ENCODE measurements around the gene MPV17L2.

MPV17L2 gene

GRCh38 chr19:18202778-18203407, 9.9 kb downstream of the MPV17L2 start:
- no peaks in the 10 kb centered on the region for H3K9me3 ChIP-seq (ENCODE audit: insufficient read depth, low read depth, low read length)
- TF ChIP-seq EZH2phosphoT487 (IDR thresholded peaks at IDR 0.05; ENCODE audit: borderline replicate concordance) (no peak), CTCF (conservative IDR thresholded peaks at IDR 0.05; ENCODE audit: low read length) (peak; percentile 64)
- no peaks in the 10 kb centered on the region; the same call in 1 of the 2 replicates for H3F3A ChIP-seq (ENCODE audit: low read depth)
- no peaks in the 10 kb centered on the region for H3K27me3 ChIP-seq (ENCODE audit: insufficient read depth, low read length, poor library complexity, severe bottlenecking)
- no peaks in the 10 kb centered on the region for H3K36me3 ChIP-seq (ENCODE audit: insufficient read depth, low read length)
- H3K4me2 ChIP-seq (ENCODE audit: low read depth, low read length, poor library complexity, severe bottlenecking) = peak overlapping the region; percentile 88
- peak overlapping the region; percentile 39 for H2AFZ ChIP-seq (ENCODE audit: low read length)
- H3K9ac ChIP-seq (ENCODE audit: low read depth, low read length, poor library complexity, severe bottlenecking) = peak overlapping the region; percentile 57
- no peaks in the 10 kb centered on the region for H3K9me2 ChIP-seq (replicated peaks; ENCODE audit: low read depth, low read length)
- no peaks in the 10 kb centered on the region for H4K20me1 ChIP-seq (ENCODE audit: insufficient read depth, low read length, poor library complexity, severe bottlenecking)
- H3K4me3 ChIP-seq (ENCODE audit: low read length, poor library complexity, severe bottlenecking) = peak overlapping the region; percentile 77
- H3K4me1 ChIP-seq (ENCODE audit: insufficient read depth, low read length, poor library complexity, severe bottlenecking) = peaks cover 12% of the 10 kb centered on the region
- no peaks in the 10 kb centered on the region; the same call in 1 of the 2 replicates for H3K79me2 ChIP-seq (ENCODE audit: insufficient read depth, low read length)

GRCh38 chr19:18203408-18203862, 10.4 kb downstream of the MPV17L2 start:
- Histone ChIP-seq H3K36me3 (ENCODE audit: insufficient read depth, low read length) (no peaks in the 10 kb centered on the region), H3K4me3 (ENCODE audit: low read length, poor library complexity, severe bottlenecking) (peak overlapping the region; percentile 77), H3K9me2 (replicated peaks; ENCODE audit: low read depth, low read length) (no peaks in the 10 kb centered on the region), H3K4me2 (ENCODE audit: low read depth, low read length, poor library complexity, severe bottlenecking) (peak overlapping the region; percentile 88), H3K9me3 (ENCODE audit: insufficient read depth, low read depth, low read length) (no peaks in the 10 kb centered on the region), H2AFZ (ENCODE audit: low read length) (peak overlapping the region; percentile 39), H4K20me1 (ENCODE audit: insufficient read depth, low read length, poor library complexity, severe bottlenecking) (no peaks in the 10 kb centered on the region), H3K9ac (ENCODE audit: low read depth, low read length, poor library complexity, severe bottlenecking) (peak overlapping the region; percentile 57), H3K79me2 (ENCODE audit: insufficient read depth, low read length) (no peaks in the 10 kb centered on the region; the same call in 1 of the 2 replicates), H3F3A (ENCODE audit: low read depth) (no peaks in the 10 kb centered on the region; the same call in 1 of the 2 replicates), H3K27me3 (ENCODE audit: insufficient read depth, low read length, poor library complexity, severe bottlenecking) (no peaks in the 10 kb centered on the region), H3K4me1 (ENCODE audit: insufficient read depth, low read length, poor library complexity, severe bottlenecking) (peaks cover 12% of the 10 kb centered on the region)
- TF ChIP-seq EZH2phosphoT487 (IDR thresholded peaks at IDR 0.05; ENCODE audit: borderline replicate concordance) = no peak
- TF ChIP-seq CTCF (conservative IDR thresholded peaks at IDR 0.05; ENCODE audit: low read length) = no peak

- H4K20me1 ChIP-seq (ENCODE audit: insufficient read depth, low read length, poor library complexity, severe bottlenecking) = no peaks in the 10 kb centered on the region
- no peaks in the 10 kb centered on the region for H3K27me3 ChIP-seq (ENCODE audit: insufficient read depth, low read length, poor library complexity, severe bottlenecking)
- H3K9me2 ChIP-seq (replicated peaks; ENCODE audit: low read depth, low read length) = no peaks in the 10 kb centered on the region
- peak within 1 kb of the TSS; percentile 82 for H3K9ac ChIP-seq (ENCODE audit: low read depth, low read length, poor library complexity, severe bottlenecking)
- no peaks in the 10 kb centered on the region; the same call in 1 of the 2 replicates for H3F3A ChIP-seq (ENCODE audit: low read depth)
- H3K4me2 ChIP-seq (ENCODE audit: low read depth, low read length, poor library complexity, severe bottlenecking) = peak within 1 kb of the TSS; percentile 88
- H3K79me2 ChIP-seq (ENCODE audit: insufficient read depth, low read length) = no peaks in the 10 kb centered on the region; the same call in 1 of the 2 replicates
- TF ChIP-seq EZH2phosphoT487 (IDR thresholded peaks at IDR 0.05; ENCODE audit: borderline replicate concordance) (no peak), CTCF (conservative IDR thresholded peaks at IDR 0.05; ENCODE audit: low read length) (no peak)
- H3K4me3 ChIP-seq (ENCODE audit: low read length, poor library complexity, severe bottlenecking) = peak within 1 kb of the TSS; percentile 80
- no peaks in the 10 kb centered on the region for H3K36me3 ChIP-seq (ENCODE audit: insufficient read depth, low read length)
- H3K4me1 ChIP-seq (ENCODE audit: insufficient read depth, low read length, poor library complexity, severe bottlenecking) = peaks cover 12% of the 10 kb centered on the region
- peak within 1 kb of the TSS; percentile 74 for H2AFZ ChIP-seq (ENCODE audit: low read length)
- H3K9me3 ChIP-seq (ENCODE audit: insufficient read depth, low read depth, low read length) = no peaks in the 10 kb centered on the region
These were observed 10.9 kb downstream of the MPV17L2 start, which contains the start of gene RAB3A for GRCh38 chr19:18203863-18204393. Gene RAB3A (minus strand): TSS chr19:18204042. CDS start chr19:18202740, 1,302 bp downstream.

Data from Loucy (cell line).